Measurements from ENCODE around the gene CACNA1I. TPM values are rescaled to one million over a fixed set of nuclear protein-coding genes. Genes with fewer than 3 reads are reported as not detected.

CACNA1I gene
- total RNA-seq, 1 donor from 2014 or later: 0.11 TPM

DNA sequence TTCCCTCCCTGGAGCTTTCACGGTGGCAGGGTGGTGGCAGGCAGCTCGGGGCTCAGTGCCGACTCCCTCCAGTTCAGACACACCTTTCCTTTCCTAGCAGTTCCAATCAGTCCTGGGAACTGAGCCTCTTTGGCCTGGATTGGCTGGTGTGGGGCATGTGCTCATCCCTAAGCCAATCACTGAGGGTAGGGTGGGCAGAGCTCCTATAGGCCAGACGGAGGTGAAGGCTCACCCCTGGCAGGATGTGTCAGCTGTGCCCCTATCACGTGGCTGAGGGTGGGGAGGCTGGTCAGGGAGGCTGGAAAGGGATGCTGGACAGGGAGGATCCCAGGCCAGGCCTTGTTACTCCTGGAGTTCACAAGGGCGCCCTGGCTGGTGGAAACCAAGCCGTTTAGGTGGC lies 40.2 kb downstream of the CACNA1I start:
- Mint-ChIP-seq H3K9me3 (ENCODE audit: unreplicated experiment) (peaks cover 21% of the 10 kb centered on the region), H3K27ac (ENCODE audit: unreplicated experiment) (no peak overlapping the region), H3K4me1 (ENCODE audit: low read depth, unreplicated experiment) (peaks cover 5% of the 10 kb centered on the region), H3K27me3 (ENCODE audit: low read depth, unreplicated experiment) (peaks cover 55% of the 10 kb centered on the region), H3K4me3 (ENCODE audit: unreplicated experiment) (no peak overlapping the region), H3K36me3 (ENCODE audit: low read depth, unreplicated experiment) (peaks cover 4% of the 10 kb centered on the region)
- no peaks in the 10 kb centered on the region for H3K9me3 ChIP-seq (ENCODE audit: insufficient read depth, low read depth, low read length)
- no peak overlapping the region for H3K4me2 ChIP-seq (ENCODE audit: low read length)
- H3K27me3 ChIP-seq (ENCODE audit: insufficient read depth, low read length): peaks cover 27% of the 10 kb centered on the region
- no peaks in the 10 kb centered on the region for H4K20me1 ChIP-seq (ENCODE audit: insufficient read depth, low read length)
- H3K27ac ChIP-seq (ENCODE audit: low read depth, low read length): no peak overlapping the region
- no peaks in the 10 kb centered on the region for H3K36me3 ChIP-seq (ENCODE audit: insufficient read depth, low read length)
- no peak overlapping the region for H3K4me3 ChIP-seq (ENCODE audit: insufficient read depth, low read depth, low read length)
- TF ChIP-seq, protein P1, sequence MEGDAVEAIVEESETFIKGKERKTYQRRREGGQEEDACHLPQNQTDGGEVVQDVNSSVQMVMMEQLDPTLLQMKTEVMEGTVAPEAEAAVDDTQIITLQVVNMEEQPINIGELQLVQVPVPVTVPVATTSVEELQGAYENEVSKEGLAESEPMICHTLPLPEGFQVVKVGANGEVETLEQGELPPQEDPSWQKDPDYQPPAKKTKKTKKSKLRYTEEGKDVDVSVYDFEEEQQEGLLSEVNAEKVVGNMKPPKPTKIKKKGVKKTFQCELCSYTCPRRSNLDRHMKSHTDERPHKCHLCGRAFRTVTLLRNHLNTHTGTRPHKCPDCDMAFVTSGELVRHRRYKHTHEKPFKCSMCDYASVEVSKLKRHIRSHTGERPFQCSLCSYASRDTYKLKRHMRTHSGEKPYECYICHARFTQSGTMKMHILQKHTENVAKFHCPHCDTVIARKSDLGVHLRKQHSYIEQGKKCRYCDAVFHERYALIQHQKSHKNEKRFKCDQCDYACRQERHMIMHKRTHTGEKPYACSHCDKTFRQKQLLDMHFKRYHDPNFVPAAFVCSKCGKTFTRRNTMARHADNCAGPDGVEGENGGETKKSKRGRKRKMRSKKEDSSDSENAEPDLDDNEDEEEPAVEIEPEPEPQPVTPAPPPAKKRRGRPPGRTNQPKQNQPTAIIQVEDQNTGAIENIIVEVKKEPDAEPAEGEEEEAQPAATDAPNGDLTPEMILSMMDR (IDR thresholded peaks at IDR 0.05; ENCODE audit: insufficient read depth, low read depth, low read length): no peak
- TF ChIP-seq EZH2 (IDR thresholded peaks at IDR 0.05; ENCODE audit: insufficient read depth, low read length): no peak
- H2AFZ ChIP-seq (ENCODE audit: low read depth, low read length): no peak overlapping the region
- no peak for FAIRE-seq
- no peak overlapping the region for H3K9ac ChIP-seq (ENCODE audit: low read length)
- no peaks in the 10 kb centered on the region for H3K79me2 ChIP-seq (ENCODE audit: insufficient read depth, low read length)
- H3K4me1 ChIP-seq (ENCODE audit: insufficient read depth, low read length): no peaks in the 10 kb centered on the region
- no peak for DNase-seq (ENCODE audit: low read depth)

DNA sequence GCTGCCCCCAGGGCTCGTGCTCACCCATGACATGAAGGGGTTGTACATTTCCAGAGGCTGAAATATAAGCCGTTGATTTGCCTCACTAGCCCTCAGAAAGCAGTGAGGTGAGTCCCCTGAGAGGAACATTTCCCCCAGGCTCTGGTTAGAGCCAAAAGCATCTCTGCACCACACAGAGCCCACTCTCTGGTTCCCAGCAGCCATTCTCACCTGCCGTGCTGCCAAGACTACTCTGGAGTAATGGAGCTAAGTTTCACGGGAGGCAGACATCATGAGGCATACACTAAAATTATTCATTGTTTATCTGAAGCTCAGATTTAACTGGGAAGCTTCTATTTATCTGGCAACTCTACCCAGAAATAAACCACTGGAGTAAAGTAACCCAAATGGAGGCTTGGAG lies 40.8 kb downstream of the CACNA1I start:
- H3K79me2 ChIP-seq (ENCODE audit: insufficient read depth, low read length): no peaks in the 10 kb centered on the region
- H3K4me3 ChIP-seq (ENCODE audit: insufficient read depth, low read depth, low read length): no peak overlapping the region
- TF ChIP-seq EZH2 (IDR thresholded peaks at IDR 0.05; ENCODE audit: insufficient read depth, low read length): no peak
- TF ChIP-seq, protein P1 (IDR thresholded peaks at IDR 0.05; ENCODE audit: insufficient read depth, low read depth, low read length): no peak
- no peak for DNase-seq (ENCODE audit: low read depth)
- no peaks in the 10 kb centered on the region for H4K20me1 ChIP-seq (ENCODE audit: insufficient read depth, low read length)
- H3K9me3 ChIP-seq (ENCODE audit: insufficient read depth, low read depth, low read length): no peaks in the 10 kb centered on the region
- peaks cover 61% of the 10 kb centered on the region for H3K27me3 Mint-ChIP-seq (ENCODE audit: low read depth, unreplicated experiment)
- no peak overlapping the region for H3K27ac Mint-ChIP-seq (ENCODE audit: unreplicated experiment)
- no peak for FAIRE-seq
- no peak overlapping the region for H2AFZ ChIP-seq (ENCODE audit: low read depth, low read length)
- peaks cover 21% of the 10 kb centered on the region for H3K9me3 Mint-ChIP-seq (ENCODE audit: unreplicated experiment)
- no peaks in the 10 kb centered on the region for H3K4me1 ChIP-seq (ENCODE audit: insufficient read depth, low read length)
- no peak overlapping the region for H3K4me2 ChIP-seq (ENCODE audit: low read length)
- H3K36me3 ChIP-seq (ENCODE audit: insufficient read depth, low read length): no peaks in the 10 kb centered on the region
- peaks cover 4% of the 10 kb centered on the region for H3K36me3 Mint-ChIP-seq (ENCODE audit: low read depth, unreplicated experiment)
- H3K4me3 Mint-ChIP-seq (ENCODE audit: unreplicated experiment): no peak overlapping the region
- H3K9ac ChIP-seq (ENCODE audit: low read length): no peak overlapping the region
- peaks cover 32% of the 10 kb centered on the region for H3K27me3 ChIP-seq (ENCODE audit: insufficient read depth, low read length)
- H3K4me1 Mint-ChIP-seq (ENCODE audit: low read depth, unreplicated experiment): peaks cover 5% of the 10 kb centered on the region
- H3K27ac ChIP-seq (ENCODE audit: low read depth, low read length): no peak overlapping the region

DNA sequence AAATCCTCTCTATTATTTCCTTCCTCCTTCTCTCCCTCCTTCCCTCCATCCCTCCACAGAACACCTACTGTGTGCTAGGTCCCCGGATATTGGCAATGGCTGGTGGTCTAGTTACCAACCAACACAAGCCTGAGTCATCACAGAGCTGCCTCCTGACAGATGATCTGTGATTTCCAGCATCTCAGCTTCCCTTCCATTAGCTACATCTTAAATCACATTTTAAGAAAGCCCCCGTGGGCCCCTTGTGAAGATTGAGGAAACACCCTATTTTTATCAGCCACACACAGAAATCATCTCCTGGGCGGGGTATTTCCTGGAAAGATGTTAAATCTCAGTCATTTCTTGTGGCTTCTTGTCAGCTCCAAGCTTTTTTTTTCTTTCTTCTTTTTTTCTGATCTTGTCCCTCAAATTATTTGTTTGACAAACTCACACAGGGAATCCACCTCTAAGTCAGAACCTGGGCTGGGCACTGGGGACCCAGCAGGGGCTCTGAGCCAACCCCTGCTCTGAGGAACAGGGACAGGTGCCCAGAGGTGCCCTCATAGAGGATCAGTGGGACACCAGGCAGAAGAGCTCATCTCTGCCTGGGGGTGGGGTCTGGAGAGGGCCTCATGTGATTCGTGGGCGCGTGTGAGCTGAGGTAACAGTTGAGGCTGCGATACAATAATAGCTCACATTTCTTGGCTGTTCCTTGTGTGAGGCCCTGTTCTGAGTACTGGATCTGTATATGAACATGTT lies 42.4 kb downstream of the CACNA1I start:
- H3K27ac Mint-ChIP-seq (ENCODE audit: unreplicated experiment): no peak overlapping the region
- no peaks in the 10 kb centered on the region for H4K20me1 ChIP-seq (ENCODE audit: insufficient read depth, low read length)
- peaks cover 32% of the 10 kb centered on the region for H3K27me3 ChIP-seq (ENCODE audit: insufficient read depth, low read length)
- H3K27me3 Mint-ChIP-seq (ENCODE audit: low read depth, unreplicated experiment): peaks cover 64% of the 10 kb centered on the region
- TF ChIP-seq EZH2 (IDR thresholded peaks at IDR 0.05; ENCODE audit: insufficient read depth, low read length): no peak
- TF ChIP-seq, protein P1 (IDR thresholded peaks at IDR 0.05; ENCODE audit: insufficient read depth, low read depth, low read length): no peak
- H3K4me3 ChIP-seq (ENCODE audit: insufficient read depth, low read depth, low read length): no peak overlapping the region
- H3K36me3 Mint-ChIP-seq (ENCODE audit: low read depth, unreplicated experiment): peaks cover 4% of the 10 kb centered on the region
- peaks cover 21% of the 10 kb centered on the region for H3K9me3 Mint-ChIP-seq (ENCODE audit: unreplicated experiment)
- H3K36me3 ChIP-seq (ENCODE audit: insufficient read depth, low read length): no peaks in the 10 kb centered on the region
- FAIRE-seq (no peak), DNase-seq (ENCODE audit: low read depth) (no peak)
- no peak overlapping the region for H3K4me3 Mint-ChIP-seq (ENCODE audit: unreplicated experiment)
- no peak overlapping the region for H3K4me2 ChIP-seq (ENCODE audit: low read length)
- no peak overlapping the region for H2AFZ ChIP-seq (ENCODE audit: low read depth, low read length)
- H3K4me1 ChIP-seq (ENCODE audit: insufficient read depth, low read length): no peaks in the 10 kb centered on the region
- H3K79me2 ChIP-seq (ENCODE audit: insufficient read depth, low read length): no peaks in the 10 kb centered on the region
- no peak overlapping the region for H3K9ac ChIP-seq (ENCODE audit: low read length)
- no peak overlapping the region for H3K27ac ChIP-seq (ENCODE audit: low read depth, low read length)
- H3K4me1 Mint-ChIP-seq (ENCODE audit: low read depth, unreplicated experiment): no peaks in the 10 kb centered on the region
- H3K9me3 ChIP-seq (ENCODE audit: insufficient read depth, low read depth, low read length): no peaks in the 10 kb centered on the region

All from astrocyte (in vitro differentiated cells and primary cell).